Hepatocyte (in vitro differentiated cells): Measurements from ENCODE around the gene ANO6. TPM values are rescaled to one million over a fixed set of nuclear protein-coding genes. Genes with fewer than 3 reads are reported as not detected.

ENCODE experiments used
- DNase-seq: peaks from one replicate; pipeline ENCODE4 v3.0.0-alpha.2; 2016; ENCODE audit warnings: low spot score
- H2AFZ ChIP-seq: fragments of 200-600 bp; sonication (generic); 2 replicates; pipeline ENCODE4 v1.6.0; 2016; ENCODE audit warnings: antibody characterized with exemption, mild to moderate bottlenecking
- H3K27ac ChIP-seq: fragments of 200-600 bp; sonication (generic); 2 replicates; pipeline ENCODE4 v1.5.1; 2016; ENCODE audit warnings: mild to moderate bottlenecking
- H3K27me3 ChIP-seq: fragments of 200-600 bp; sonication (generic); 2 replicates; pipeline ENCODE4 v1.6.1; 2016
- H3K36me3 ChIP-seq: fragments of 200-600 bp; sonication (generic); replicated peaks from 2 replicates; pipeline ENCODE4 v1.5.1; 2016; ENCODE audit warnings: low read depth; ENCODE audit not compliant: insufficient read depth
- H3K4me1 ChIP-seq: fragments of 200-600 bp; sonication (generic); 2 replicates; pipeline ENCODE4 v1.5.1; 2016; ENCODE audit warnings: mild to moderate bottlenecking, moderate library complexity; ENCODE audit not compliant: insufficient read depth
- H3K4me2 ChIP-seq: fragments of 200-600 bp; sonication (generic); 2 replicates; pipeline ENCODE4 v1.6.0; 2016
- H3K4me3 ChIP-seq: fragments of 200-600 bp; sonication (generic); 2 replicates; pipeline ENCODE4 v1.5.1; 2016; ENCODE audit warnings: mild to moderate bottlenecking
- H3K79me2 ChIP-seq: fragments of 200-600 bp; sonication (generic); 2 replicates; pipeline ENCODE4 v1.6.0; 2017; ENCODE audit warnings: mild to moderate bottlenecking
- H3K9me2 ChIP-seq: fragments of 200-600 bp; sonication (generic); replicated peaks from 2 replicates; pipeline ENCODE4 v1.6.0; 2017; ENCODE audit warnings: mild to moderate bottlenecking; ENCODE audit not compliant: insufficient read depth
- H3K9me3 ChIP-seq: fragments of 200-600 bp; sonication (generic); 2 replicates; pipeline ENCODE4 v1.5.1; 2016; ENCODE audit warnings: low read depth, mild to moderate bottlenecking
- H4K20me1 ChIP-seq: fragments of 200-600 bp; sonication (generic); 2 replicates; pipeline ENCODE4 v1.6.0; 2016; ENCODE audit warnings: mild to moderate bottlenecking; ENCODE audit not compliant: insufficient read depth, poor library complexity, severe bottlenecking
- CTCF ChIP-seq: fragments of 200-600 bp; sonication (generic); IDR thresholded peaks from 2 replicates; pipeline ENCODE4 v1.5.1; 2016; ENCODE audit warnings: antibody characterized with exemption, mild to moderate bottlenecking; ENCODE audit not compliant: poor library complexity
- EZH2 ChIP-seq: fragments of 200-600 bp; sonication (generic); IDR thresholded peaks from 2 replicates; pipeline ENCODE4 v1.6.1; 2016; ENCODE audit warnings: antibody characterized with exemption, mild to moderate bottlenecking, borderline replicate concordance
- EZH2phosphoT487 ChIP-seq: fragments of 200-600 bp; sonication (generic); IDR thresholded peaks from one replicate; pipeline ENCODE4 v1.6.1; 2018; ENCODE audit warnings: antibody characterized with exemption, mild to moderate bottlenecking, low read depth, moderate library complexity; ENCODE audit not compliant: unreplicated experiment, severe bottlenecking
- WGBS: methylation state at CpG from one replicate; pipeline ENCODE4 v1.1.6; 2016; ENCODE audit warnings: low lambda C conversion rate; ENCODE audit errors: missing lambda C conversion rate; 5-methylcytosine and 5-hydroxymethylcytosine counted together
- polyA plus RNA-seq: library from polyadenylated mRNA; unstranded; fragments of >200 nt; fragmentation: Nextera tagmentation; extraction: Ambion mirVana; gene quantifications from 2 replicates; pipeline ENCODE4 v1.2.1, GENCODE V29; 2016
- total RNA-seq: library from RNA; depleted of rRNA; stranded (reverse); fragments of >200 nt; gene quantifications from 2 replicates; pipeline ENCODE4 v1.2.3, GENCODE V29; 2014

ANO6 gene
- total and polyA plus RNA-seq, 2 experiments from 2014 or later, result 50.4 to 82.2 TPM

GRCh38 chr12:45309836-45310626 is 94.1 kb downstream of the ANO6 start:
- H3K27ac ChIP-seq, result no peak overlapping the region
- H3K36me3 ChIP-seq, result no peaks in the 10 kb centered on the region
- H4K20me1 ChIP-seq, result no peaks in the 10 kb centered on the region
- H3K4me3 ChIP-seq, result no peak overlapping the region
- H3K4me1 ChIP-seq, result no peaks in the 10 kb centered on the region
- no peaks in the 10 kb centered on the region for H3K27me3 ChIP-seq
- H3K79me2 ChIP-seq, result peaks cover 29% of the 10 kb centered on the region
- WGBS, result 66% methylated on average over 1 of the region's 1 CpG
- no peak overlapping the region for H2AFZ ChIP-seq
- no peak for TF ChIP-seq EZH2phosphoT487
- no peak for TF ChIP-seq CTCF
- no peak overlapping the region for H3K4me2 ChIP-seq
- H3K9me2 ChIP-seq, result no peaks in the 10 kb centered on the region
- no peak for DNase-seq
- no peaks in the 10 kb centered on the region for H3K9me3 ChIP-seq

- Histone ChIP-seq H3K9me3 (no peaks in the 10 kb centered on the region), H3K4me2 (no peak overlapping the region), H3K9me2 (no peaks in the 10 kb centered on the region), H3K36me3 (no peaks in the 10 kb centered on the region), H3K4me3 (no peak overlapping the region), H3K27me3 (no peaks in the 10 kb centered on the region), H2AFZ (no peak overlapping the region), H3K27ac (no peak overlapping the region), H4K20me1 (no peaks in the 10 kb centered on the region), H3K79me2 (peaks cover 31% of the 10 kb centered on the region), H3K4me1 (no peaks in the 10 kb centered on the region)
- WGBS, result 96% methylated on average over 1 of the region's 1 CpG
- no peak for DNase-seq
- TF ChIP-seq EZH2phosphoT487 (no peak), EZH2 (no peak), CTCF (no peak)
Observed at GRCh38 chr12:45310627-45310968, 94.7 kb downstream of the ANO6 start.

- DNase-seq, result no peak
- H2AFZ ChIP-seq, result no peak overlapping the region
- WGBS, result 75% methylated on average over 1 of the region's 1 CpG
- H3K4me3 ChIP-seq, result no peak overlapping the region
- H3K4me1 ChIP-seq, result no peaks in the 10 kb centered on the region
- TF ChIP-seq EZH2, result no peak
- H3K9me3 ChIP-seq, result no peaks in the 10 kb centered on the region
- no peaks in the 10 kb centered on the region for H3K36me3 ChIP-seq
- H3K79me2 ChIP-seq, result peaks cover 32% of the 10 kb centered on the region
- H4K20me1 ChIP-seq, result no peaks in the 10 kb centered on the region
- H3K4me2 ChIP-seq, result no peak overlapping the region
- no peak overlapping the region for H3K27ac ChIP-seq
- H3K27me3 ChIP-seq, result no peaks in the 10 kb centered on the region
- H3K9me2 ChIP-seq, result no peaks in the 10 kb centered on the region
Observed at GRCh38 chr12:45312012-45312411, 96.1 kb downstream of the ANO6 start.

GRCh38 chr12:45314770-45315169 is 98.9 kb downstream of the ANO6 start:
- no peak overlapping the region for H3K4me2 ChIP-seq
- no peaks in the 10 kb centered on the region for H4K20me1 ChIP-seq
- H3K79me2 ChIP-seq, result peaks cover 27% of the 10 kb centered on the region
- no peak overlapping the region for H3K4me3 ChIP-seq
- no peak overlapping the region for H2AFZ ChIP-seq
- DNase-seq, result no peak
- H3K36me3 ChIP-seq, result no peaks in the 10 kb centered on the region
- H3K9me2 ChIP-seq, result no peaks in the 10 kb centered on the region
- H3K9me3 ChIP-seq, result no peaks in the 10 kb centered on the region
- 96% methylated on average over 1 of the region's 1 CpG for whole genome bisulfite sequencing
- H3K27me3 ChIP-seq, result no peaks in the 10 kb centered on the region
- TF ChIP-seq EZH2phosphoT487 (no peak), EZH2 (no peak), CTCF (no peak)
- H3K27ac ChIP-seq, result no peak overlapping the region
- no peaks in the 10 kb centered on the region for H3K4me1 ChIP-seq
